ENCODE results near the gene UBASH3A. TPM values are rescaled to one million over a fixed set of nuclear protein-coding genes. Genes with fewer than 3 reads are reported as not detected.

UBASH3A gene
- total and polyA plus RNA-seq, 8 donors, result 0.18 to 4.6 (median 0.31) TPM; not detected in 1

- Histone ChIP-seq H3K27me3 (no peaks in the 10 kb centered on the region), H3K27ac (peak overlapping the region; percentile 76 to 93 (median 87)), H3K9me3 (no peaks in the 10 kb centered on the region), H3K4me1 (peaks cover 35 to 67% (median 48%) of the 10 kb centered on the region in 4 donors), H3K4me3 (no peak overlapping the region), H3K36me3 (no peaks in the 10 kb centered on the region)
- no peak for DNase-seq
- TF ChIP-seq POLR2A (IDR thresholded peaks at IDR 0.05) (no peak), CTCF (IDR thresholded peaks at IDR 0.05) (no peak), EP300 (IDR thresholded peaks at IDR 0.05) (no peak), POLR2AphosphoS5 (IDR thresholded peaks at IDR 0.05) (no peak)
- WGBS, 5 donors, result 56 to 72% (median 65%) methylated on average over 5 of the region's 5 CpGs
- intact Hi-C loops (cut with DNase I; ENCODE audit: low total_unique reads), result no loop called here
These were observed 57.5 kb downstream of the UBASH3A start for GRCh38 chr21:42461185-42461520.

- peaks cover 41 to 75% (median 55%) of the 10 kb centered on the region in 4 donors for H3K4me1 ChIP-seq
- no peaks in the 10 kb centered on the region for H3K9me3 ChIP-seq
- H3K36me3 ChIP-seq, result no peaks in the 10 kb centered on the region
- no peak overlapping the region for H3K4me3 ChIP-seq
- DNase-seq, result peak; percentile 73 to 75
- TF ChIP-seq POLR2A (IDR thresholded peaks at IDR 0.05), result no peak
- TF ChIP-seq EP300 (IDR thresholded peaks at IDR 0.05), result no peak
- peak in 2 of 3 donors; percentile 83 to 84 for TF ChIP-seq POLR2AphosphoS5 (IDR thresholded peaks at IDR 0.05)
- no peak for TF ChIP-seq CTCF (IDR thresholded peaks at IDR 0.05)
- intact Hi-C loops (cut with DNase I; ENCODE audit: low total_unique reads), result no loop called here
- WGBS, 5 donors, result 29 to 65% (median 42%) methylated on average over 10 of the region's 10 CpGs
- H3K27ac ChIP-seq, result peak overlapping the region; percentile 76 to 93 (median 87)
- no peaks in the 10 kb centered on the region for H3K27me3 ChIP-seq
These were observed 58.5 kb downstream of the UBASH3A start for GRCh38 chr21:42461881-42462877.

- DNase-seq, result peak; percentile 72 to 73
- Histone ChIP-seq H3K4me3 (no peak overlapping the region), H3K27me3 (no peaks in the 10 kb centered on the region), H3K36me3 (no peaks in the 10 kb centered on the region), H3K27ac (peak overlapping the region; percentile 76 to 93 (median 83)), H3K9me3 (no peaks in the 10 kb centered on the region), H3K4me1 (peaks cover 42 to 86% (median 66%) of the 10 kb centered on the region in 4 donors)
- no peak for TF ChIP-seq CTCF (IDR thresholded peaks at IDR 0.05)
- TF ChIP-seq EP300 (IDR thresholded peaks at IDR 0.05), result no peak
- no peak for TF ChIP-seq POLR2A (IDR thresholded peaks at IDR 0.05)
- intact Hi-C loops (cut with DNase I; ENCODE audit: low total_unique reads), result no loop called here
- 58 to 77% (median 69%) methylated on average over 17 of the region's 17 CpGs for WGBS, 5 donors
These were observed 60.3 kb downstream of the UBASH3A start for GRCh38 chr21:42463861-42464515.

- Histone ChIP-seq H3K9me3 (no peaks in the 10 kb centered on the region), H3K4me3 (no peak overlapping the region), H3K4me1 (peaks cover 47 to 81% (median 68%) of the 10 kb centered on the region in 4 donors), H3K27me3 (no peaks in the 10 kb centered on the region), H3K27ac (peak overlapping the region; percentile 76 to 93 (median 83)), H3K36me3 (no peaks in the 10 kb centered on the region)
- WGBS, 5 donors, result 22 to 37% (median 26%) methylated on average over 8 of the region's 8 CpGs
- peak; percentile 43 to 65 for DNase-seq
- TF ChIP-seq POLR2A (IDR thresholded peaks at IDR 0.05) (no peak), CTCF (IDR thresholded peaks at IDR 0.05) (no peak), POLR2AphosphoS5 (IDR thresholded peaks at IDR 0.05) (peak in 2 of 3 donors; percentile 66 to 74)
- intact Hi-C loops (cut with DNase I; ENCODE audit: low total_unique reads), result no loop called here
These were observed 61.5 kb downstream of the UBASH3A start for GRCh38 chr21:42465008-42465802.
